Ramos (cell line): ENCODE measurements around the gene KCNH1.

Experiments used
- in situ Hi-C: fragments of 300-500 bp; cut with MboI; formaldehyde crosslinking; loops from one replicate; pipeline ENCODE4 v1.14.3; 2022; ENCODE audit warnings: low sequenced_read_pairs; ENCODE audit not compliant: unreplicated experiment

Gene KCNH1

GRCh38 chr1:211133836-211134669 lies at the start of gene KCNH1:
KCNH1 (minus strand) TSS chr1:211134148; CDS start chr1:211133945, 203 bp downstream.
- in situ Hi-C loops = loop anchor here (10.0 to 25.0 kb wide), 2 partner anchors 547 to 729 kb away; no protein-coding TSS in a partner anchor

GRCh38 chr1:211182746-211183145 lies 48.8 kb upstream of the KCNH1 start:
- in situ Hi-C loops = no loop called here

GRCh38 chr1:211174375-211174774 lies 40.4 kb upstream of the KCNH1 start:
- in situ Hi-C loops = no loop called here

GRCh38 chr1:211172657-211173056 lies 38.7 kb upstream of the KCNH1 start:
- in situ Hi-C loops = no loop called here

- in situ Hi-C loops = no loop called here
Measured at GRCh38 chr1:211169353-211169752, 35.4 kb upstream of the KCNH1 start.

- in situ Hi-C loops = no loop called here
Measured at GRCh38 chr1:211158866-211159265, 24.9 kb upstream of the KCNH1 start.

GRCh38 chr1:211155040-211155439 lies 21.1 kb upstream of the KCNH1 start:
- in situ Hi-C loops = no loop called here

- in situ Hi-C loops = no loop called here
Measured at GRCh38 chr1:211153932-211154331, 20.0 kb upstream of the KCNH1 start.

GRCh38 chr1:211148366-211148765 lies 14.4 kb upstream of the KCNH1 start:
- in situ Hi-C loops = loop anchor here (25.0 kb wide), 1 partner anchor 561 kb away; no protein-coding TSS in a partner anchor

- in situ Hi-C loops = loop anchor here (25.0 kb wide), 1 partner anchor 559 kb away; no protein-coding TSS in a partner anchor
Measured at GRCh38 chr1:211145944-211146343, 12.0 kb upstream of the KCNH1 start.

- in situ Hi-C loops = loop anchor here (10.0 to 25.0 kb wide), 2 partner anchors 548 to 731 kb away; no protein-coding TSS in a partner anchor
Measured at GRCh38 chr1:211135342-211135950, 1.5 kb upstream of the KCNH1 start.

- in situ Hi-C loops = loop anchor here (10.0 to 25.0 kb wide), 2 partner anchors 546 to 729 kb away; no protein-coding TSS in a partner anchor
Measured at GRCh38 chr1:211133393-211133835, 534 bp downstream of the KCNH1 start.

- in situ Hi-C loops = loop anchor here (10.0 to 25.0 kb wide), 2 partner anchors 546 to 728 kb away; no protein-coding TSS in a partner anchor
Measured at GRCh38 chr1:211132721-211133392, 1.1 kb downstream of the KCNH1 start.

- in situ Hi-C loops = loop anchor here (10.0 to 25.0 kb wide), 2 partner anchors 542 to 725 kb away; no protein-coding TSS in a partner anchor
Measured at GRCh38 chr1:211129776-211130175, 4.2 kb downstream of the KCNH1 start.

- in situ Hi-C loops = loop anchor here (25.0 kb wide), 1 partner anchor 540 kb away; no protein-coding TSS in a partner anchor
Measured at GRCh38 chr1:211127166-211127565, 6.8 kb downstream of the KCNH1 start.

GRCh38 chr1:211126622-211127021 lies 7.3 kb downstream of the KCNH1 start:
- in situ Hi-C loops = loop anchor here (25.0 kb wide), 1 partner anchor 539 kb away; no protein-coding TSS in a partner anchor

- in situ Hi-C loops = no loop called here
Measured at GRCh38 chr1:211118407-211119102, 15.4 kb downstream of the KCNH1 start.

GRCh38 chr1:211114446-211114845 lies 19.5 kb downstream of the KCNH1 start:
- in situ Hi-C loops = no loop called here

GRCh38 chr1:211113566-211113965 lies 20.4 kb downstream of the KCNH1 start:
- in situ Hi-C loops = no loop called here

GRCh38 chr1:211111351-211111750 lies 22.6 kb downstream of the KCNH1 start:
- in situ Hi-C loops = no loop called here
